Activated gamma-delta T cell (primary cell): ENCODE data around the gene GRK1.
"Not testable (repeated sequence)": the region's sequence is repeated elsewhere in the genome, so short reads cannot be mapped to it uniquely, and the experiment has no call there.

Experiments used
- DNase-seq: peaks from one replicate; lab custom pipeline; 2025; lab: John Stamatoyannopoulos, UW

GRK1 gene

DNA sequence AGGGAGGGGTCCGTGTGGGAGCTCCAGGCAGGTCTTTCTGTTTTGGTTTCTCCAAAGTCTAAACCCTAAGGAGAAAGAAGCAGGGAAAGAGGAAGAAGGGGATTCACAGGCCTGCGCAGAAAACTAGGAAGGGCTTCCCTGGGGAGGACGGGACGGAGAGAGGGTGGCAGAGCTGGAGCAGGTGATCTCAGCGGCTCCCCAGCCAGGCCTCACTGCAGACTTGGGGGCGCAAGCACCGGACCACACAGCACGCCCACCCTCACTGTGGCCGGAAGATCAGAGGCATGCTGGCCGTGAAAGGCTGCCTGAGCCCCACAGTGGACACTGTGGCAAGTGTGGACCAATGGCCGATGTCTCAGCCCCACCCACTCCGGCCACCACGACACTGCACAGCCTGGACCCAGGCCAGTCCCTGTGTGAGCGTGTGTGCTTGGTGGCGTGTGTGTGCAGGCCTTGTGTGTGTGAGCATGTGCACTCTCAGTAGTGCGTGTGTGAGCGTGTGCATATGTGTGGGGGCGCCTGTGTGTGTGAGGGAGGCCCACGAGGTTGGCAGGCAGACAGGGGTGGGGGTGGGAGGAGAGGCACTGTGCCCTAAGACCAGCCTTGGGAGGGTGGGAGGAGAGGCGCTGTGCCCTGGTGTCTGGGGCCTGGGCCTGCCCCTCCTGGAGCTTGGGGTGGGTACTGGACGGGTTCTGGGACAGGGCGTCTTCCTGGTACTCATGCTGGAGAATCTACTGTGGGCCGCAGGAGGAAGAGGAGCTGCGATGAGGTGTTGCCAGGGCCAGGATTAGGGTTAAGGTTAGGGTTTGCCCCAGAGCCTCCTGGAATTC lies 76.6 kb downstream of the GRK1 start:
- DNase-seq = no peak

DNA sequence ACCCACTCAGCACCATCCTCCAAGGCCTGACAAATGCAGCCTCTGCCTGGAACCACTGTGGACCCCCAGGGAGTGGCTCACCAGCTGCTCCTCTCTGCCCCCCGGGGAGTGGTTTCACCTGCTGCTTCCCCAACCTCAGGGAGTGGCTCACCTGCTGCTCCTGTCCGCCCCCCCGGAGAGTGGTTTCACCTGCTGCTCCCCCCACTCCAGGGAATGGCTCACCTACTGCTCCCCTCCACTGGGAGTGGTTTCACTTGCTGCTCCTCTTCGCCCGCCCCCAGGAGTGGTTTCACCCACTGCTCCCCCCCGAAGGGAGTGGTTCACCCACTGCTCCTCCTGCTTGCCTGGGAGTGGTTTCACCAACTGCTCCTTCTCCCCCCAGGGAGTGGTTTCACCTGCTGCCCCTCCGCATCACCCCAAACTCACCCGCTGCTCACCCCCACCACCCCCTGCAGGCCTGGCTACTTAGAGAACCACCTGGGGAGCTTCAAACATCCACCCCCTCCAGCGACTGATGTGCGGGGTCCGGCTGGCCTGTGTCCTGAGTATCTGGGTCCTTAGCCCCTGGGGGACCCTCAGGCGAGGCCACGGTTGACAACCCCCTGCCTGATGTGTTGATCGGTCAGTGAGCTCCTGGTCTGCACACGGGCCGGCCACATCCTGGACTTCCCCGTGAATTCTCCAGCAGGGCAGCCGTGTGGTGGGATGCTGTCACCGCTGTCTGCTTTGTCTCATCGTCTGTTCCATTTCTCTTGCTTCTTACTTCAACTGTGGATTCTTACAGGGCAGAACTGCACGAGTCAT lies 77.4 kb downstream of the GRK1 start:
- DNase-seq = no peak

DNA sequence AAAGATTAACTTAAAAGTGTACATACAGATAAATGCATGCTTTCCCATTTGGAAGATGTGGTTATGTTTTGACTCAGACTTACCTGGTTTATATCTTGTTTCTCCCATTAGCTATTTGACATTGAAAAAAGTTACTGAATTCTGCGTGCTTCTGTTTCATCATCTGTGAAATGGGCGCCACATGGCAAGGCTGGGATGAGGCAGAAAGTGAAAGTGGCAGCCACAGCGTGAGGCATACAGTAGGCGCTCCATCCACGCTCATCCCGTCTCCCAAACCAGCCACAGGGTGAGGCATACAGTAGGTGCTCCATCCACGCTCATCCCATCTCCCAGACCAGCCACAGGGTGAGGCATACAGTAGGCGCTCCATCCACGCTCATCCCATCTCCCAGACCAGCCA lies 78.0 kb downstream of the GRK1 start:
- no peak for DNase-seq

DNA sequence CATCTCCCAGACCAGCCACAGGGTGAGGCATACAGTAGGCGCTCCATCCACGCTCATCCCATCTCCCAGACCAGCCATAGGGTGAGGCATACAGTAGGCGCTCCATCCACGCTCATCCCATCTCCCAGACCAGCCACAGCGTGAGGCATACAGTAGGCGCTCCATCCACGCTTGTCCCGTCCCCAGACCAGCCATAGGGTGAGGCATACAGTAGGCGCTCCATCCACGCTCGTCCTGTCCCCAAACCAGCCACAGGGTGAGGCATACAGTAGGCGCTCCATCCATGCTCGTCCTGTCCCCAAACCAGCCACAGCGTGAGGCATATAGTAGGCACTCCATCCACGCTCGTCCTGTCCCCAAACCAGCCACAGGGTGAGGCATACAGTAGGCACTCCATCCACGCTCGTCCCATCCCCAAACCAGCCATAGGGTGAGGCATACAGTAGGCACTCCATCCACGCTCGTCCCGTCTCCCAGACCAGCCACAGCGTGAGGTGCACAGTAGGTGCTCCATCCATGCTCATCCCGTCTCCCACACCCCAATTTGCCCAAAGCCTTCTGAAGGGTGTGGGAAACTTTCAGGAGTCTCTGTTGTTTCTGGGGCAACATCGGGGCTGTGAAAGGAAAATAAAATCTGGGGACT lies 78.6 kb downstream of the GRK1 start:
- not testable (repeated sequence) for DNase-seq

DNA sequence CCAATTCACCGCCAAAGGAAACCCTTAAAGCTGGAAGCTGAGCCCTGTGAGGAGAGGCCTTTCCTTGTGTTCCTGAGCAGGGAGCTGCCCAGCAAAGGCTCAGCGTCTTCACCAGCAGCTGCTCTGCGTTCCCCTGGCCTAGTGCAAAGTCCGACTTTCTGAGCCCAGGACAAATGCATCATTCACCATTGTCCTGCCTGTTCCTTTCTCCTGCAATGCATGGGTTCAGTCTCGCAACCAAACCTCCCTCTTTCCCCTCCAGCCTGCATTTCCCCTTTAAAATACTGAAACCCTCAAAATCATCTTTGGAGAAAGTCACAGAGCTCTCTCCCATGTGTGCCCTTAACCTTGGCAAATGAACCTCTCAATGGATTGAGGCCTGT lies 79.1 kb downstream of the GRK1 start:
- no peak for DNase-seq

DNA sequence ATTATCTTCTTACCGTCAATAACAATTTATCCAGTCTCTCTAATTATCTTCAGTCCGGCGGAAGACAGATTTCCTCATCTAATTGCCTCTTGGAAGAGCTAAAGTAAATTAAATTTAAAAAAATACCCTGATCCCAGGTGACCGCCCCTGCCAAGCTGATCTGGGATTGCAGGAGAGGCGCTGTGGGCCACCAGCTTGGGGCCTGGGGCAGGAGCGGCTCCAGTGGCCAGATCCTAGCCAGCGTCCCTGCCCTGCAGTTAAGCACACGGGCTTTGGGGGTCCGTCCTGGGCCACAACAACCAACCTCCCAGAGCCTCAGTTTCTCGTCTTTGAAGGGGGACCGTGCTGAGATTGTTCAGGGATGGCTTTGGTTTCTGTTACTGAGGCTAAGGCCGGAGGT lies 79.7 kb downstream of the GRK1 start:
- no peak for DNase-seq

DNA sequence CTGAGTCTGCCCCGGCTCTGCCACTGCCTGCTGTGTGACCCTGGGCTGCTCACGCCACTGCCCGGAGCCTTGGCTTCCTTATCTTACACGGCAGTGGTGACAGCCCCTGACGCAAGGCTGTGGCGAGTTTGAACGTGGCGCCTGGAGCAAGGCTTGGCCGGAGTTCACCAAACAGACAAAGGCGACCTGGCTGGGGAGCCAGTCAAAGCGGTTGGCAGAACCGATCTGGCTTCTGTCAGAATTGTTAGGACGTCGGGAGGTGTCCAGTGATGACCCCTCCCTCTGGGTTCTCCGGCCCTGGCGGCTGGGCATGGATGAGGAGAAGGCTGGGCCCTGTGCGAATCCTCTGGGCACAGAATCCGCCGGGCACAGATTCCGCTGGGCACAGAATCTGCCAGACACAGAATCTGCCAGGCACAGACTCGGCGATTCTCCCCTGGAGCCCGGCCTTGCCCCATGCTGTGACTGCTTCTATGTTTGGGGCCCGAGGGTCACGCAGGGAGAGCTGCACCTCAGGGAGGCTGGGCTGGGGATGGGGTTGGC lies 80.3 kb downstream of the GRK1 start:
- no peak for DNase-seq

DNA sequence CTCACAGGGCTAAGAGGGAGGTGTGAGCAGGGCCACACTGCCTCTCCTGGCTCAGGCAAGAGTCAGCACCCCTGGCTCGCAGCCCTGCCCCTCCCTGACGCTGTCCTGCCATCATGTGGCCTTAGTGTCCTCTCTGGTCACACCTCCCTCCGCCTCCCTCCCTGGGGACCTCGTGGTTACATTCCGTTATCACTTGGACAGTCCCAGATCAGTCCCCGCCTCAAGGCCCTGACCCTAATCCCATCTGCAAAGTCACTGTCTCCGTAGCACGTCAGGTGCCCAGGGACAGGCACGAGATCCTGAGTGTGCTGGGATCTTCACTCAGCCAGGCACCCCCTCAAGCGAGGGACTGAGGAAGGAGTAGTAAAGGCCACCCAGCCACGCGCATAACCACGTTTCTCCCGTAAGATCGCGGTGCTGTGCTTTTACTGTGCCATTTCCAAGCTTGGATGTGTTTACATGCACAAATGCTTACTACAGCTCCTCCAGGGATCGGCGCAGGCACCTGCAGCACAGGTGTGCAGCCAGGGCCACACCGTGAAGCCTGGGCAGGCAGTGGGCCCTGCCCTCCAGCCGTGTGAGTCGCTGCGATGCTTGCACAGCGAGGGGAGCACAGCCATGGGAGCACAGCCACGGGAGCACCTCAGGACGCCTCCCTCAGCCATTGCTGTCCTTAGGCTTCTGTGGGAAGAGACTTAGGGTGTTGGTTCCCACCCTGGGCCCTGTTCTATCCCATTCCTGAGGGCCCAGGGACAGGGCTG lies 81.3 kb downstream of the GRK1 start:
- DNase-seq = no peak

DNA sequence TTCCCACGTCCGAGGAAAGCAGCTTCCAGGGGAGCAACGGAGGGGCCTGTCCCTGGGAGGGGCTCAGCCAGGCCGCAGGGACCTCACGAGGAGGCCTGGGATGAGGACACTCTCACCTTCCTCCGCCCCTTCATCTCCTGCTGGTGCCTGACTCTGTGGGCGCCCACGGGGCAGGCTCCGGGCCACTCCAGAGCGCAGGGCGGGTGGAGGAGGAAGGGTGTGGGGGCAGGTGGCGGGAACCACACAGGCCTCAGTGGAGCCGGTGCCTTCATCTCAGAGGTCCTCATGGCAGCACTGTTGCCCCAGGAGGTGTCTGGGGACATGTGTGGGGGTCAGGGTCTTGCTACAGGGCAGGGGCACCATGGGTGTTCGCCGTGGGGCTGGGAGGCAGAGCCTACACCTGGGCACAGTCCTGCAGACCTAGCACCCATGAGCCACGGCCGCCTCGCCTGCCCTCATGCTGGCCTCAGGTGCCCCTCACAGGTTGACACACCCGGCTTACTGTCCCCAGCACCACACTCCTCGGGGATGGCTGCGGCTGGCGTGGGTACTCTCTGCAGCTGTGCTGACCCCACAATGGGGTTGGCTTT lies 81.9 kb downstream of the GRK1 start:
- no peak for DNase-seq

DNA sequence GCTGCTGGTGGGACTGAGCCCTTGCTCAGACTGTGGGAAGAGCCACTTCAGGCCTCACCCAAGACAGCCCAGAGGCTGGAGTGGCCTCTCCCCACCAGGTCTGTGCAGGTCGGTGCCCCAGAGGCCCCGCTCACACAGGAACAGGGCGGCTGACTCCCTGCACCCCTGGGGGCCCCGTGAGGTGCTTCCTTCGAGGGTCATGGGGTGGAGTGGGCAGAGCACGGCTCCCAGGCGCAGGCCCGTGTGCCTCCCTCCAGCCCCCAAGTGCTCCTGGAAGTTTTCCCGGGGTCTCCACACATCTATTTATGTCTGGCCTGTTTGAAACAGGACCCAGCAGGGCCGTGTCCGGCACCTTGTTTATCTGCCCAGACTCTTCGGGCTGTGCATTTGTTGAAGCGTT lies 82.5 kb downstream of the GRK1 start:
- no peak for DNase-seq

DNA sequence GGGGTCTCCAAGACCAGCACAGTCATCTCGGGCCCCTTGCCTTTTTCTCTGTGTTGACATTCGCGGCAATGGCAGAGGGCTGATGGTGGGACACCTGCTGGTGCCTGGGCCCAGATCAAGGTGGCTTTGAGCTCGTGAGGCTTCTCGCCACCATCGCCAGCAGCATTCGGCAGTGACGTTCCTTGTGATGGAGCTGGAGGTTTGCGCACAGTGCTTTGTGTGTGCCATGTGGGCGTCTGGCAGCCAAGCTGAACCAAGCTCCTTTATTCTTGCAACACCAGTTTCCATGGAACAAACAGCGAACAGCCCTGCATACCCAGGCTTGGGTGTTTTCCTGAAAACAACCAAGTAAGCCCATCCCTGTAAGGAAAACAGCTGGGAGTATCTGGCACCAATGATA lies 82.9 kb downstream of the GRK1 start:
- no peak for DNase-seq

DNA sequence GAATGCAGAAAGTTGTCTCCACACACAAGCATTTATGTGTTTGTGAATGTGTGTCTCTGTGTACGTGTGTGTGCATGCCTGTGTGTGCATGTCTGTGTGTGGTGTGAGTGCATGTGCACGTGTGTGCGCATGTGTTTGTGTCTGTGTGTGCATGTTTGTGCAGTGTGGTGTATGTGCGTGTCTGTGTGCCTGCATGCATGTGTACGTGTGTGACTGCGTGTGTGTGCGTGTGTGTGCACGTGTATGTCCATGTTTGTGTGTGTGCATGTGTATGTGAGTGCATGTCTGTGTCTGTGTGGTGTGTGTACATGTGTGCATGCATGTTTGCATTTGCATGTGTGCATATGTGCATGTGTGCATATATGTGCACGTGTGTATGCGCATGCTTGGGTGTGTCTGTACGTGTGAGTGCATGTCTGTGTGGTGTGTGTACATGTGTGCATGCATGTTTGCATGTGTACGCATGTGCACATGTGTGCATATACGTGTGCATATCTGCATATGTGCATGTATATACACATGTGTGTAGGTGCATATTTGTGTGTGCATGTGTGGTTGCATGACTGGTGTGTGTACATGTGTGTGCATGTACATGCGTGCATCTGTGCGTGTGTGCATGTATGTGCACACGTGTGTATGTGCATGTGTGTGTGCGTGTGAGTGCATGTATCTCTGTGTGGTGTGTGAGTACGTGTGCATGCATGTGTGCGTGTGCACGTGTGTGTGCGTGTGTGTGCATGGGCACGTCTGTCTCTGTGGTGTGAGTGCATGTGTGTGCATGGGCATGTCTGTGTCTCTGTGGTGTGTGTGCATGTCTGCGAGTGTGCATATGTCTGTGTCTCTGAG lies 83.8 kb downstream of the GRK1 start:
- DNase-seq = no peak

DNA sequence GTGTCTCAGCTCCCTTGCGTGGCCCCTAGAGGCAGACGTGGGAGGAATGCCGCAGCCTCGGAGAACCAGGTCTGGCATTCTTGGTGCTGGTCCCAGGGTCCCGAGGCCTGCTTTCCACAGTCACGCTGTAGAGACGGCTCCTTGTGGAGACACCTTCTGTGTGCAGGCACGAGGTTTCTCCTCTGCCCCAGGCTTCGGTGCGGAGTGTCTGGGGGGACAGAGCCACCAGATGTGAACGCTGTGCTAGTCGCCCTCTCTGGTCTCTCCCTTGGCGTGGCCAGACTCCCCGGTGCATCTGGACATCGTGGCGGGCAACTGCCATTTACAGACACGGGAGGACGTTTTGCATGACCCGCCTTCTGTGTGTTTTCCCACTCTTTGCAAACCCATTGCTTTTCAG lies 84.5 kb downstream of the GRK1 start:
- no peak for DNase-seq

DNA sequence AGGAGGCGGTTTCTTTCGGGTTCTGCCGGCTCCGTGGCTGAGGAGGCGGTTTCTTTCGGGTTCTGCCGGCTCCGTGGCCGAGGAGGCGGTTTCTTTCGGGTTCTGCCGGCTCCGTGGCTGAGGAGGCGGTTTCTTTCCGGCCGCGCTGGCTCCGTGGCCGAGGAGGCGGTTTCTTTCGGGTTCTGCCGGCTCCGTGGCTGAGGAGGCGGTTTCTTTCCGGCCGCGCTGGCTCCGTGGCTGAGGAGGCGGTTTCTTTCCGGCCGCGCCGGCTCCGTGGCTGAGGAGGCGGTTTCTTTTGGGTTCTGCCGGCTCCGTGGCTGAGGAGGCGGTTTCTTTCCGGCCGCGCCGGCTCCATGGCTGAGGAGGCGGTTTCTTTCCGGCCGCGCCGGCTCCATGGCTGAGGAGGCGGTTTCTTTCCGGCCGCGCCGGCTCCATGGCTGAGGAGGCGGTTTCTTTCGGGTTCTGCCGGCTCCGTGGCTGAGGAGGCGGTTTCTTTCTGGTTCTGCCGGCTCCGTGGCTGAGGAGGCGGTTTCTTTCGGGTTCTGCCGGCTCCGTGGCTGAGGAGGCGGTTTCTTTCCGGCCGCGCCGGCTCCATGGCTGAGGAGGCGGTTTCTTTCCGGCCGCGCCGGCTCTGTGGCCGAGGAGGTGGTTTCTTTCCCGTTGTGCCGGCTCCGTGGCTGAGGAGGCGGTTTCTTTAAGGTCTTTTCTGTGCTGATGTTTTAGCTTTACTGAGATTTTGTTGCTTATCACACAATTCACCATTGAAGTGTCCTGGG lies 85.4 kb downstream of the GRK1 start:
- not testable (repeated sequence) for DNase-seq

DNA sequence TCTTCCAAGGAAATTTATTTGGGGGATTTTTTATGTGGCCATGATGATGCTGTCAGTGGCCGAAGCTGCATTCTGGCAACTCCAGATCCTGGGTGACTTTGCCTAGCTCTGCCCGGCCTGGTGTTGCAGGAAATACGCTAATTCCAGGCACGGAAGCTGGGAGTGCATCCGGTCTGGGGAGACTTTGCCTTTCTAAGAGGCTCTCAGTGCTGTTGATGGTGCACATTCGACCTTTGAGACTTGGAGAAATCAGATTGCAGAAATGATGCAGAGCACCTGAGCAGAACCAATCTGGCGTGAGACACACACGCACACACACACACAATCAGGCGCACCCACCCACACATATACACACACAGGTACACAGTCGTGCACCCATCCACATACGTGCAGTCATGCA lies 86.2 kb downstream of the GRK1 start:
- DNase-seq = no peak

DNA sequence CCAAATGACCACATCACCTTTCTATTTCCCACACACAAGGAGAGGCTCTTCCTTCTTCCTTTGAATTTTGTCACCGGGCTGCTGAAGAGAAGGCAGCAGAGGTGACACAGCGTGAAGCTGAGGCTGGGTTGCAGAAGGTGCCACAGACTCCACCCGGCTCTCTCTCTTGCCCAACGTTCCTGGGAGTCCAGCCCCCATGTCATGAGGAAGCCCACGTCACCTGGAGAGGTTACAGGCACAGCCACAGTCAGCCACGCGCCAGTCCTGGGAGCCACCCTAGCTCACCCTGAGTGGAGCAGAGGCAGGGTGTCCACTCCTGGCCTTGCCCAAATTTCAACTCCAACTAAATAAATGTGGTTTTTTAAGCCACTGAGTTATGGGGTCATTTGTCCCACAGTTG lies 87.2 kb downstream of the GRK1 start:
- DNase-seq = no peak

DNA sequence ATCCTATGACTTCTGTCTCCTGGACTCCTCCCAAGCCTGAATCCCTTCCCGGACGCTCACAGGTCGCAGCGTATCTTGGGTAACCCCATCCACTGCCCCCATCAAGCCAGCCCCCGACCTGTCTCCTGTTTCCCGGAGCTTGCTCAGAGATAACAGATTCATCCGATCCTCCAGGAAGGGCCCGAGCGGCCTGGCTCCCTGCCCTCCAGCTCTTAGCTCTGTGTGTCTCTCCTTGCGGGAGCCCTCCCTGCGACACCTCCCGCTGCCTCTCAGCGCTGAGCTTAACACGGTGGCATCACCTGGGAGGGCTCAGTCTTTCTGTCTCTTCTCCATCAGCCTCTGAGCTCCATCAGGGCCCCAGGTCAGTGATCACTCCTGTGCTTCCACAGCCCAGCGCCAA lies 87.7 kb downstream of the GRK1 start:
- DNase-seq = no peak

DNA sequence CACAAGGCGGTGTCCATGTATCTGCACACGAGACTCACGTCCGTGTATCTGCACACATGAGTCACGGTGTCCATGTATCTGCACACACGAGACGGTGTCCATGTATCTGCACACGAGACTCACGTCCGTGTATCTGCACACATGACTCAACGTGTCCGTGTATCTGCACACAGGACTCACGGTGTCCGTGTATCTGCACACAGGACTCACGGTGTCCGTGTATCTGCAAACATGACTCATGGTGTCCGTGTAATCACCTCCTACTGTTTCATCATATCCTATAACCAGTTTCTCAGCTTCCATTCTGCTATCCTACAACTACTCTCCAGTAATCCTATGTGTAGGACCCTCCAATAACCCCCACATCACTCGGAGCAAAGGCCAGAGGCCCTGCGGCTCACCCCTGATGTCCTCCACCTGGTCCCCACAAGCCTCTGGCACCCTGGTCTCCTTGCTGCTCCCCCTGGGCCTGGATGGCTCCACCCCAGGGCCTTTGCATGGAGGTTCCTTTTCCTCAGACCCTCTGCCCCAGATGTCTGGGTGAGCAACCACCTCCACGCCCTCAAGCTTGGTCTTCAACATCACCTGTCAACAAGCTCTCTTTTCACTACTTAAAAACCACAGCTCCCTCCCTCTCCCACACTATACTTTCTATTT lies 89.5 kb downstream of the GRK1 start:
- DNase-seq = no peak
